ENCODE data around the gene SLC35A3.
"Not testable (repeated sequence)": the region's sequence is repeated elsewhere in the genome, so short reads cannot be mapped to it uniquely, and the experiment has no call there.

The SLC35A3 gene

DNA sequence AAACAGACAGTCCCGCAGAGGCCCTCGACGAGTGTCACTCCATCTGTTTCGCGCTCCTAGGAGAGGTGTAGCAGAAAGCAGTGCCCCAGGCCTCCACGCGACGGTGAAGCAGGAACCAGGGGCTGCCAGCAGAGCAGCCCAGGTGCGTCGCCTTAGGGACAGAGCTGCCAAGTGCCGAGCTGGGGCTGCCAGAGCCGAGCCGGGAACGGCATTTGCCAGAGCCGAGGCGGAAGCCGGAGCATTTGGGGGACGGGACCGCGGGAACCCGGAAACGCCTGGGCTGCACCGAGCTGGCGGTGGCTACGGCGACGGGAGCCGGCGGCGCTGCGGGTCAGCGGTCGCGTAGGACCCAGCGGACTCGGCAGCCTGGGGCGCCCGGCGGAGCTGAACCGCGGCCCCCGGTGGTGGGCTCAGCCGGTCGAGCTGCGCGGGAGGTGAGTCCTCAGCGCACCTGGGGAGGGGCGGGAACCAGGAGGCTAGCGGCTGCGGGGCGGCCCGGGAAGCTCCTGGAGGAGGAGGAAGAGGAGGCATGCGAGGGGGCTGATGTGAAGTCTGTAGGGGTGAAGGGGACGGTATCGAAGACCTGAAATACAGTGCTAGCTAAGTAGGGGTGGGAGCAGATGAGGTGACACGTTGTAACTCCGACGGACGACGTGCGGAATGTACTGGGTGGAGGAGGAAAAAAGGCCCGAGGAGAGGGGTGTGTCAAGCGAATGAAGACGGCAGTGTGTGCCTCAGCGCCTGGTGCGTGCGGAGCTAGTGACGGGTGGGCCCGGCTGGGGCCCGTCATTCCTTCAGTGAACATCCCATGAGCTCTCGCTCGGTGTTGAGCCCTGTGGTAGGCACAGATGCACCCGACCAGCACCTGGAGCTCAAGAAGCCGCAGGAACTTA, at the start of gene SLC35A3:
TSS of gene SLC35A3 (plus strand) at position 268 of the 893 bp plus-strand sequence. CDS start 23,559 bp downstream, outside the sequence.
- peak; percentile 63 for DNase-seq

- no peak for DNase-seq
Measured at GRCh38 chr1:99934801-99935200, 35.0 kb upstream of the SLC35A3 start.

DNA sequence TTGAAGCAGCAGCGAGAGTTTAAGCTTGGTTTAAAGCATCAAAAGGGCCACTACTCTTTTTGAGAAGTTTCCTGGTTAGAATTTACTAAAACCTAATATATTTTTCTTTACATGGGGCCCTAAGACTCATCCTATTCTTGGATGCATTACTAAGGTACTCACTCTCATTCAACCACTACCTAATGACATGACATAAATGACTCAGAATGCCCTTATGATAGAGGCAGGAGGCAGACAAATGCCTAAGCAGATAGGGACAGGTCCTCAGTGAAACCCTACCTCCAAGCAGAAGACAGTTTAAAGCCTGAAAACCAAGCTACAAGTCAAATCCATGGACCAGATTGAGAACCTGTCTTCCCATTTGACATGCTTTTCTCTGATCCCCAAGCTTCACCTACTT, 34.3 kb upstream of the SLC35A3 start:
- no peak for DNase-seq

GRCh38 chr1:99936071-99936470, 33.7 kb upstream of the SLC35A3 start:
- no peak for DNase-seq

DNA sequence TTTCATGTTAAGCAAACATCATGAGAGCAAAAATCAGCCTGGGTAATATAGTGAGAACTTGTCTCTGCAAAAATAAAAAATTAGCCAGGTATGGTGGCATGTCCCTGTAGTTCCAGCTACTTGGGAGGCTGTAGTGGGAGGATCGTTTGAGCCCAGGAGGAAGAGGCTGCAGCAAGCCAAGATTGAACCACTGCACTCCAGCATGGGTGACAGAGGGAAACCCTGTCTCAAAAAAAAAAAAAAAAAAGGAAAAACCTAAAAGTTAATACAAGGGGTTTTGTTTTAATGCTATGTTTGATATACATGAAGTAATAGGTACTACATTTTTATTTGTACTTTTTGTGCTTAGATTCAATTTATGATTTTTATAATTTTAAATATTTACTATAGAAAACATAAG, 27.1 kb upstream of the SLC35A3 start:
- DNase-seq: no peak

DNA sequence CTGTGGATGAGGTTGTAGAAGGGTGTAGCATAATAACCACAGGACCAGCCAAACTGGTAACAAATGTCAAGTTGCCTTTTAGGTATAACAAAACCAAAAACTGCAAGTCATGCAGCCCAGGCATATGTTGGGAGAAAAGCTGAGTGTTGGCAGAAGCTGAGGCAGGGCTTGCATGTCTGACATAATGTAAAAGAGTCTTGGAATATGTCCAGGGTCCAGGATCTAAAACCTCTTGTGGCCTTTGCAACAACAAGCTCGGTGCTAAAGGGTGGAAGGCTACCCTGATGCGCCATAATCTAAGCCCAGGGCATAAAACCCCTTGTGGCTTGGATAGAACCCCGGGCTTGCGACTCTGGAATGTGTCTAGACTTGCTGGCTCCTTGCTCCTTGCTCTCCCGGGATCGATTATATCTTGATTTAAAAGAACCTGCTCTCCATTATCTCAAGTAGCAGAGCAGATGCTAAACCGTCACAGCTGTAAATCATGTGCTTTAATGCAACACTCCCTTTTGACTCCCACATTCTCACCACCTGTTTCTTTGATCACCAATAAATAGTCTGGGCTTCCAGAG, 26.5 kb upstream of the SLC35A3 start:
- no peak for DNase-seq

GRCh38 chr1:99944192-99944591, 25.6 kb upstream of the SLC35A3 start:
- no peak for DNase-seq

GRCh38 chr1:99945174-99945573, 24.6 kb upstream of the SLC35A3 start:
- no peak for DNase-seq

DNA sequence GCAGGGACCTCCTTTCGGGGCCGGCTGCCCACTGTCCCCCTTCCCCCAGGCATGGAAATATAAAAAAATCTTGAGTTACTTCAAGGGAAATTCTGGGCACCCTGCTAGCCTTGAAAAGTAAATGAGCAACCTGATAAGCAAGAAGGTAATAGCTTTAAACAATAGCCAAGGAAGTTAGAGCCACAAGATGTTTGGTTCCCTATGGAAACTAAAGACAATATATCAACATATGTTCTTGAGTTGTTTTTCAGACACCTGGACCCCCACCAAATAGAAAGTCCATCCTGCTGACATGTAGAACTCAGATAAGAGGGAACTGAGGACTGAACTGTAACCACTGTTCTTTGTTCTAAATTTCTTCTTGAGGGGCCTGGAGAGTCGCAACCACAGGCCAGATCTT, 19.3 kb upstream of the SLC35A3 start:
- DNase-seq: no peak

DNA sequence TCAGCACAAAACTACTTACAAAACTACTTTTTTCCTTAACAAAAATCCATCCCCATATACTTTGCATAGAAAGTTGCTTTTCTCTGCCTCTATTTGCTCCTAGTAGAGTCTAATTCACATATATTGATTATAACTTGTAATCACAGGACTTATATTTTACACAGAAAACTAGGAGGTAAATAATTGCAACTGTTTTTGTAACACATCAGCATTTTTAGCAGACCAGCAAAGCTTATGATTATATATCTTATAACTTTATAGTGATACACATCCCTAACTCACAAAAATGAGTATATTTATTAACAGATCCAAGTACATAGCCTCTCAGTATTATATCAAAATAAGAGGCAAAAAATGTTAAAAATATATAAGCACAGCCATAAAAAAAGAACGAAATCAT, 17.3 kb upstream of the SLC35A3 start:
- no peak for DNase-seq

DNA sequence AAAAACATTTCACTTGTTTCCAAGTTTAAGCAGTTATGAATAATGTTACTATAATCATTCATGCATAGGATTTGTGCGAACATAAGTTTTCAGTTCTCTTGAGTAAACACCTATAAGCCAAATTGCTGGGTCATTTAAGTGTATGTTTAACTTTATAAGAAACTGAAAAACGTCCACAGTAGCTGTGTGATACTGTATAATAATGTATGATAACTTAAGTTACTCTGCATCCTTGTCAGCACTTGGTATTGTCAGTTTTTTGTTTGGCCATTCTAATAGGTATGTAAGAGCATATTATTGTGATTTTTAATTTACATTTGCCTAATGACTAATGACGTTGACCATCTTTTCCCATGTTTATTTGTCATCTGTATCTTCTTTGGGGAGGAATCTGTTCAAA, 14.4 kb upstream of the SLC35A3 start:
- DNase-seq: no peak

GRCh38 chr1:99956755-99957154, 13.0 kb upstream of the SLC35A3 start:
- DNase-seq: no peak

- DNase-seq: no peak
Measured at GRCh38 chr1:99957818-99958217, 12.0 kb upstream of the SLC35A3 start.

DNA sequence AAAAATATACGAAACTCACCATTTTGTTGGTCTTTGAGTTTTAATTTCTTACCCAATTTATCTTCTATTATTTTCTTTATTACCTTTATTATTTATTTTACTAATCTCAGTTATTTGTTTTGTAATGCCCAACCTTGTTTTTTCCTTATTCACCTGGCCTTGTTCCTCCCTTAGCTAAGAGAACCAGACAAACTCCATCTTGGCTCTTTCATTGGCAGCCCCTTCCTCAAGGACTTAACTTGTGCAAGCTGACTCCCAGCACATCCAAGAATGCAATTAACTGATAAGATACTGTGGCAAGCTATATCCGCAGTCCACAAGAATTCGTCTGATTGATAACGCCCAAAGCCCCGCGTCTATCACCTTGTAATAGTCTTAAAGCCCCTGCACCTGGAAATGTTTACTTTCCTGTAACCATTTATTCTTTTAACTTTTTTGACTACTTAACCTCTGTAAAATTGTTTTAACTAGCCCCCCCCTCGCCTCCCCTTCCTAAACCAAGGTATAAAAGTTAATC, 10.5 kb upstream of the SLC35A3 start:
- DNase-seq: not testable (repeated sequence)

DNA sequence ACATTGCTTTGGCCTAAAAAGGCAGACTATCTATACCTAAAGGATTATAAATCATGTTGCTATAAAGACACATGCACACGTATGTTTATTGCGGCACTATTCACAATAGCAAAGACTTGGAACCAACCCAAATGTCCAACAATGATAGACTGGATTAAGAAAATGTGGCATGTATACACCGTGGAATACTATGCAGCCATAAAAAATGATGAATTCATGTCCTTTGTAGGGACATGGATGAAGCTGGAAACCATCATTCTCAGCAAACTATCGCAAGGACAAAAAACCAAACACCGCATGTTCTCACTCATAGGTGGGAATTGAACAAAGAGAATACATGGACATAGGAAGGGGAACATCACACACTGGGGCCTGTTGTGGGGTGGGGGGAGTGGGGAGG, 9.5 kb upstream of the SLC35A3 start:
- not testable (repeated sequence) for DNase-seq

- no peak for DNase-seq
Measured at GRCh38 chr1:99963041-99963795, 6.6 kb upstream of the SLC35A3 start.

DNA sequence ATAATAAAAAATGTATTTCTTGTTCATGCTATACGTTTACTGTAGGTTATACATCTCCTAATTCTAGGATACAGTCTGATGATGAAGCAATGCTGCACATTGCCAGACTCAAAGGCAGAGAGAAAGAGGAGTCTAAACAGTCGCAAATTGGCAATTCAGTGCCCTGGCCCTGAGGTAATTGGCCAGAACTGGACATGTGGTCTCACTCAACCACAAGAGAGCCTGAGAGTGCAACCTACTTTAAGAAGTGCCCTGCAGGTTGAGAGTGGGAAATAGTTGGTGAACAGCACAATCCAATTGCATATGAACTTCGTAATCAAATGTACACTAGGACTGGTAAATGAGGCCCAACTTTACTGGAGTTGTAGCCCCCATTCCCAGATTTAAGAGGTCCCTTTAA, 5.0 kb upstream of the SLC35A3 start:
- no peak for DNase-seq

DNA sequence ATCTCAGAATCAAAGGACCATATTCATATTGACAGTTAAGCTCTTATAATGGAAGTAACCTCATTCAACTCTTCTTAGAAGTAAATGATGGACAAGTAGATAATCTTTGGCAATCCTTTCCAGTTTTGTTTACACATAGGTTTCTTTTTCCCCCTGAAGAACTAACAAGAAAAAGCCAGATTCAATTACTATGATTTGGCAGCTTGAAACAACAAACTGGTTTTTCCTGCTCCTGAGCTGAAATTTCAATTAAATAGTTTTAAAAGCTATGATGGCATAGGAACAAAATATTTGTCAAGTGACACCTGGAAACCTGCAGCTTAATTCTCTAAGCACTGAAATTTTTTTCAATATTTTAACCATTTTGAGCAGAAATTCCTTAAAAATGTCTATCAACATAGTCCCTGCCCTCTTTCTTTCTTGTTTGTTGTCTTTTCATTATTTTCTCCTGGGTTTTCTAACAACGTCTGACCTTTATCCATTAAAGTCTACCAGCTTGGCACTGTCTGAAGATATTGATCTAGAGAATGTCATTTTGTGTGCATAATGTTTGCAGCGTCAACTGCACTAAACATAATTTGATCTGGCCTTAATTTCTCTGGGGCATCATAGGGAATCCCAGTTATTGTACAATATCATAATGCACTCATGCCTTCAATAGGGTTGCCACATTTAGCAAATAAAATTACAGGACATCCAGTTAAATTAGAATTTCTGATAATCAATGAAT, 4.0 kb upstream of the SLC35A3 start:
- no peak for DNase-seq

- no peak for DNase-seq
Measured at GRCh38 chr1:99968214-99968613, 1.6 kb upstream of the SLC35A3 start.

- no peak for DNase-seq
Measured at GRCh38 chr1:99969260-99969728, 502 bp upstream of the SLC35A3 start.

- DNase-seq: no peak
Measured at GRCh38 chr1:99970713-99971255, 988 bp downstream of the SLC35A3 start.

DNA sequence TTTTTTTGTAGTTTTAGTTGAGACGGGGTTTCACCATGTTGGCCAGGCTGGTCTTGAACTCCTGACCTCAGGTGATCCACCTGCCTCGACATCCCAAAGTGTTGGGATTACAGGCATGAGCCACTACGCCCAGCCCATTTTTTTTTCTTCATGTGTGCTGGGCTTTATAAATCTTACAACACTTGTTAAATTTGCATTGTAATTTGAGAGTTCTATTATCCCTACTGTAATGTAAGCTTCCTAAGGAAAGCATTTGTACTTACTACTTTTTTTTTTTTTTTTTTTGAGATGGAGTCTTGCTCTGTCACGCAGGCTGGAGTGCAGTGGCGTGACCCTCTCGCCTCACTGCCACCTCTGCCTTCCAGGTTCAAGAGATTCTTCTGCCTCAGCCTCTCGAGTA, 2.3 kb downstream of the SLC35A3 start:
- not testable (repeated sequence) for DNase-seq

All from NCI-H510A (cell line).